ENCODE measurements around the gene TUBB1.
"Not testable (repeated sequence)": the region's sequence is repeated elsewhere in the genome, so short reads cannot be mapped to it uniquely, and the experiment has no call there.

Gene TUBB1

GRCh38 chr20:59008715-59009336 is 10.4 kb upstream of the TUBB1 start:
- Histone ChIP-seq H3K27me3 (ENCODE audit: insufficient read depth, poor library complexity, severe bottlenecking) (no peaks in the 10 kb centered on the region), H3K27ac (replicated peaks) (no peak overlapping the region), H3K4me3 (replicated peaks; ENCODE audit: insufficient read depth, low read length) (no peak overlapping the region)
- no peak for TF ChIP-seq POLR2AphosphoS5 (IDR thresholded peaks at IDR 0.05; ENCODE audit: low read depth)
- TF ChIP-seq SPI1 (IDR thresholded peaks at IDR 0.05; ENCODE audit: borderline replicate concordance, low read depth) = no peak
- no peak for TF ChIP-seq CTCF (IDR thresholded peaks at IDR 0.05; ENCODE audit: insufficient read depth, low read length)
- no peak for TF ChIP-seq REST (IDR thresholded peaks at IDR 0.05; ENCODE audit: insufficient replicate concordance, low read depth)
- no peak for TF ChIP-seq GABPA (IDR thresholded peaks at IDR 0.05; ENCODE audit: low read depth)
- no peak for DNase-seq (ENCODE audit: low read depth in 1 of 2, low spot score in 1 of 2)

- no peak for DNase-seq (ENCODE audit: low read depth in 1 of 2, low spot score in 1 of 2)
- Histone ChIP-seq H3K27me3 (ENCODE audit: insufficient read depth, poor library complexity, severe bottlenecking) (no peaks in the 10 kb centered on the region), H3K4me3 (replicated peaks; ENCODE audit: insufficient read depth, low read length) (no peak overlapping the region), H3K27ac (replicated peaks) (no peak overlapping the region)
- TF ChIP-seq CTCF (IDR thresholded peaks at IDR 0.05; ENCODE audit: insufficient read depth, low read length) (no peak), SPI1 (IDR thresholded peaks at IDR 0.05; ENCODE audit: borderline replicate concordance, low read depth) (no peak), REST (IDR thresholded peaks at IDR 0.05; ENCODE audit: insufficient replicate concordance, low read depth) (no peak), POLR2AphosphoS5 (IDR thresholded peaks at IDR 0.05; ENCODE audit: low read depth) (no peak), GABPA (IDR thresholded peaks at IDR 0.05; ENCODE audit: low read depth) (no peak)
Observed at GRCh38 chr20:59010321-59010994, 8.8 kb upstream of the TUBB1 start.

GRCh38 chr20:59010995-59011873 is 8.0 kb upstream of the TUBB1 start:
- no peak for DNase-seq (ENCODE audit: low read depth in 1 of 2, low spot score in 1 of 2)
- H3K27ac ChIP-seq (replicated peaks) = no peak overlapping the region
- H3K4me3 ChIP-seq (replicated peaks; ENCODE audit: insufficient read depth, low read length) = no peak overlapping the region
- TF ChIP-seq CTCF (IDR thresholded peaks at IDR 0.05; ENCODE audit: insufficient read depth, low read length) (no peak), GABPA (IDR thresholded peaks at IDR 0.05; ENCODE audit: low read depth) (no peak), SPI1 (IDR thresholded peaks at IDR 0.05; ENCODE audit: borderline replicate concordance, low read depth) (no peak), POLR2AphosphoS5 (IDR thresholded peaks at IDR 0.05; ENCODE audit: low read depth) (no peak), REST (IDR thresholded peaks at IDR 0.05; ENCODE audit: insufficient replicate concordance, low read depth) (no peak)
- H3K27me3 ChIP-seq (ENCODE audit: insufficient read depth, poor library complexity, severe bottlenecking) = no peaks in the 10 kb centered on the region

GRCh38 chr20:59011874-59012157 is 7.4 kb upstream of the TUBB1 start:
- not testable (repeated sequence) for H3K27me3 ChIP-seq (ENCODE audit: insufficient read depth, poor library complexity, severe bottlenecking); H3K27ac ChIP-seq (replicated peaks)

More at GRCh38 chr20:59011874-59012157, 7.4 kb upstream of the TUBB1 start:
- not testable (repeated sequence) for H3K4me3 ChIP-seq (replicated peaks; ENCODE audit: insufficient read depth, low read length); DNase-seq (ENCODE audit: low read depth in 1 of 2, low spot score in 1 of 2)

All from HL-60 (cell line).